GM21528 (cell line): ENCODE data around the gene USP9Y.

ENCODE experiments used
- ATAC-seq: cut with Tn5 transposase; IDR thresholded peaks from one replicate; pipeline ENCODE4 v1.9.1; 2021; ENCODE audit warnings: mild to moderate bottlenecking, moderate library complexity; ENCODE audit not compliant: unreplicated experiment, low FRiP score

Gene USP9Y

DNA sequence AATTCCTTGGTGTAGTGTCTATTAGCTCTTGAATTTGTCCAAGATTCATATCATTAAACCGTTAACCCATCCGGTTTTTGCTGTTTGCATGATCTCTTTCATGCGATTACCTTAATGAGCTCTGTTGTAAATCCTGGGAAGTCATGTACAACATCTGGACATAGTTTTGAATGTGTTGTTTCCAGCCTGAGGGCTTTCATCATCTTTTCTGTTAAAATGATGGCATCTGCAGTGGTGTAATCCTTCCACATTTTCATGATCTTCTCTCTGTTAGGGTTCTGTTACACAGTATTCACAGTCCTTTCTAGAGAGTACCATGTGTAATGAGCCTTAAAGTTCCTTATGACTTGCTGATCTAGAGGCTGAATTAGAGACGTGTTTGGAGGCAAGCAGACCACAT lies 64.9 kb downstream of the USP9Y start:
- no peak for ATAC-seq

DNA sequence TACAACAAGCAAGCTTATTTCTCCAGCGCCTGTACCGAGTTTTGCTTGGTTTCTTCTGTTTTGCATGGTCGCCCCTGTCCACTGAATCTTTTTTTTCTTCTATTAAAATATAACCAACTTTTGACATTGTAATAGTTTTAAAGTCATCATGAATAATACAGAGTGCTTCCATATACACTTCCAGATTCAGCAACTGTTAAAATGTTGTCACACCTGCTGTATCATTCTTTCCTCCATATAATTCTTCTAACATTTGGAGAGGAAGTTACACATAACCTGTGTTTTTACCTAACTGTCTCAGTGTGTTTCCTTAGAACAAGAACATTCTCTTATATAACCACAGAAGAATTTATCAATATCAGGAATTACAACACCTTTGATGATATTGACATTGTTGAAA lies 83.5 kb downstream of the USP9Y start:
- no peak for ATAC-seq

DNA sequence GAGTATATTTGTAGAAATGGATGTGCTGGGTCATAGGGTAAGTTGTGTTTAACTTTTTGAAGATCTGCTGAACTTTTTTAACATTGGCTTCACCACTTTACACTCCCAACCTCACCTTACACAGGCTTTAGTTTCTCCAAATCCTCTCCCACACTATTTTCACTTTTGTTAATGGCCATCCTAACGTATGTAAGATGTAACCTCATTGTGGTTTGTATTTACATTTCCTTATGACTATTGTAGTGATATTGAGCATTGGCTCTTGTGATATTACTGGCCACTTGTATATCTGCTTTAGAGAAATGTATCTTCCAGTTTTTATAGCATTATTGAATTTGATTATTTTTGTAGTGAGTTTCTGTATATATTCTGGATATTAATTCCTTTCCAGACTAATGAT lies 93.0 kb downstream of the USP9Y start:
- ATAC-seq = no peak

DNA sequence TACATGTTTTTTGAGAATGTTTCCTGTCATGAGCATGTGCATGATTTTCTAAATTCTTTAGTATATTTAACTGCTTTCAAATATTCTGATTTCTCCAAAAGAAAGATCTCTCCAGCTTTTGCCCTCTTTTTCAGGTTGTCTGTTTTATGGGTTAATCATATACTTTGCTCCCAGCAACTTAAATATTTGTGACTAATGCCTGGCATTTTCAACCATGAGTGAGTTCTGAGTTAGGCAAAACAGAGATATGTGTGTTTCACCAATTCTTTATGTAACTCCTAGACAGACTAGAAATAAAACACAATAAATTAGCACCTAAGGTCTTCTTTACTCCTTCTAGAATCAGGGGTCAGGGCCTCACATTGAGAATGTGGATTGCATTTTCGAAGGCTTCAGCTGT lies 107.0 kb downstream of the USP9Y start:
- no peak for ATAC-seq

DNA sequence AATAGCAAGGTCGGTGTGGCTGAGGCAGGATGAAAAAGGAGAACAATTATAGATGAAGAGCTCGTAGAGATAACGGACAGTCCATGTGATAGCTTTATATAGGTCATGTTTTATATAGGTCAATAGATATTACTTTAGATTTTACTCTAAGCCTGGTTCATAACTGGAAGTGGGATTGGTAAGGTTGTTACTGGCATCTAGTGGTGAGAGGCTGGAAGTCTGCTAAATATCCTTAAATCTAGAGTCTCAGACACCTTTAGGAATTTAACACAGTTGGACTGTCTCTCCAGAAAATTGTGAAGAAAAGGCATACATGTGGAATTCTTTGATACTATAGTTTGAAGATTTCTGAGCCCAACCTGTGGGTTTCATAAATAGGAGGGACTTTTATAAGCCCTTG lies 108.0 kb downstream of the USP9Y start:
- no peak for ATAC-seq

DNA sequence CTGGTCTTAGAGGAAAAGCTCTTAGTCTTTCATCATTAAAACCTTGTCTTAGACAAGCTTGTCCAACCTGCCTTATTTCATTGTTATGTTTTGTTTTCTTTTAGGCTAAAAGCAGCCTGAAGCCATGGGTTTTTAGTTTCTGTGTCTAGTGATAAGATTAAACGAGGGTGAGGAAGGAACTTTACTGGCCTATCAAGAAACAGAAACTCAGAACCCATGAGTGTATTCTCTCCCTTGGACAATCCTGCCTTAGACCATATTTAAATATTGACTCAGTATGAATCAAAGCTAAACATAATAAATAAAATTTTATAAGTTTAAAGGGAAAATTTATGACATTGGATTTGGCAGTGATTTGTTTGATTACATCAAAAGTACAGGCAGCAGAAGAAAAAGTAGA lies 122.4 kb downstream of the USP9Y start:
- no peak for ATAC-seq

DNA sequence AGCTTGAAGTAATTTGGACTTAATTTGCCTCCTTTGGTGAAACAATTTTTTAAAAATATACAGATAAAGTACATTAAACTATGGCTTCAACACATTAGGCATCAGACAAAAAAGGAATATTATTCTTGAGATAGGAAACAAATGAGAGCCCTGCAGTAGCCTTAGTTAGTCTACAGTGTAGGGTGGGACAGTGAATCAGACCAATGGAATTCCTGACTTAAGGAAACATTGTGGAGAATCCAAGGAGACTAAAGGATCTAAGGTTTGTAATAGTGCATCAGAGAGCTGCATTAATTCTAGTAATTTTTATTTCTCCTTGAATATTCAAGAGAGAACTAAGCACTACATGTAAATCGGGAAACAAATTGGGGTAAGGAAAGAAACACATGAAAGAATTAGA lies 125.8 kb downstream of the USP9Y start:
- no peak for ATAC-seq

DNA sequence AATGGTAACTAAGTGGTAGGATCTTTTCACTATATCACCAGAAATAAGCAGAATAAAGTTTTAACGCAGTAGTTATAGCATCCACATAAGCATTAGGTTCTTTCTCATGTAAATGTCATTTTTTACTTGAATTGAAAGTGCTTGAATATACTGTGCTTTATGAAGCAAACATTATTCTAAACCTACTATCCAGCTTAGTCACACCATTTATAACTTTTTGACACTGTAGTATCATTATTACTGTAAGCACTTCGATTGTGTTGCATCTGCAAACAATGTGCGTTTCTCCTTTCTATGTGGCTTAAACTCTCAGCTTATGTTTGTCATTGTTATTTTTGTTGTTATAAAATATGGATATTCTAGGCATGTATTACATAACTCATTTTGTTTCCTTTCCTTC lies 132.3 kb downstream of the USP9Y start:
- ATAC-seq = no peak

DNA sequence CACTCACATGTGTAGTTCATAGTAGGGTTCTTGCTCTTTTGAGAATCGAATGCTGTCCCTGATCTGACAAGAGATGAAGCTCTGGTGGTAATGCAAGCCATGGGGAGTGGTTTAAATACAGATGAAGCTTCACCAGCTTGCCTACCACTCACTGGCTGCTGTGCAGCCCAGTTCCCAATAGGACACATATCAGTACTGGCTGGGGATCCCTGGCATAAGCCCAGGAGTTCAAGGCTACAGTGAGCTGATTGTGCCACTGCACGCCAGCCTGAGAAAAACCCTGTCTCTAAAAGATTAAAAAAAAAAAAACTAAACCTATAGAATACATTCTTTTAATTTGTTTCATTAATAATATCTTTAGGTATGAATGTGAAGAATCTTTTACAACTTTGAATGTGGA lies 136.5 kb downstream of the USP9Y start:
- no peak for ATAC-seq

DNA sequence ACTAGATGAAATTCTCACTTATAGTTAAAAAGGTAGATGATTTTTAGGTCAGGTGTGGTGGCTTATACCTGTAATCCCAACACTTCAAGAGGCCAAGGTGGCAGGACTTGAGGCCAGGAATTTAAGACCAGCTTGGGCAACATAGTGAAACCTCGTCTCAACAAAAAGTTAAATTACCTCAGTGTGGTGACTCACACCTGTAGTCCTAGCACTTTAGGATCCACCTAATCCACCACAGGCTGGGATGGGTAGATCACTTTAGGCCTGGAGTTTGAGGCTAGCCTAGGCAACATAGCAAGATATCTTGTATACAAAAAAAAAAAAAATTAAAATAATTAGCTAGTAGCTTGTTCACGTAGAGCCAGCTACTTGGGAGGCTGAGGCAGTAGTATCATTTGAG lies 140.3 kb downstream of the USP9Y start:
- no peak for ATAC-seq

DNA sequence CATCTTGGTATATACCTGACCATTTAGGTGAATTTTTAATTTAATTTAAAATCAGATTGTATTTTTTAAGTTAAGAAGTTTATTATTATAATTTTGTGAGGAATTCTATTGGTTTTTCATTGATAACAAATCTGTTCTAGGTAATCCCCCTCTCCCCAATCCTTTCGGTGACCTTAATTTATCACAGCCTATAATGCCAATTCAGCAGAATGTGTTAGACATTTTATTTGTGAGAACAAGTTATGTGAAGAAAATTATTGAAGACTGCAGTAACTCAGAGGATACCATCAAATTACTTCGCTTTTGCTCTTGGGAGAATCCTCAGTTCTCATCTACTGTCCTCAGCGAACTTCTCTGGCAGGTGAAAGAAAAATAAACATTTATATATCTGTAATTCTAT lies 145.8 kb downstream of the USP9Y start:
- no peak for ATAC-seq

DNA sequence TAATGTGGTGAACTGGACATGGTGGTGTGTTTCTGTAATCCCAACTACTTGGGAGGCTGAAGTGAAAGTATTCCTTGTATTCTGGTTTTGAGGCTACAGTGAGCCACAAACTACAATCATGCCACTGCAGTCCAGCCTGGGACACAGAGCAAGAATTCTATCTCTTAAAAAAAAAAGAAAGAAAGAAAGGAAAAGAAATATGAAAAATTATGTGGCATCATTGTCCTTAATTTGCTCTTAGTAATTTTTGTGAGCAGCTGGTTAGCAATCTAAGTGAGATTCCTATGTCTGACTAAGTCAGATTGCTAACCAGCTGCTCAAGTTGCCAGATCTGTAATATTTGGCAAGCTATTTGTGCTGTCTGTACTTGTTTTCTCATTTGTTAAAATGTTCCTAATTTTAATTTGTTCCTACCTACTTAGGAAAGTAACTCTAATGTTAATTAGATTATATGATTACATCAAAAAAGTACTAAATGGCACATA lies 154.8 kb downstream of the USP9Y start:
- ATAC-seq = no peak

DNA sequence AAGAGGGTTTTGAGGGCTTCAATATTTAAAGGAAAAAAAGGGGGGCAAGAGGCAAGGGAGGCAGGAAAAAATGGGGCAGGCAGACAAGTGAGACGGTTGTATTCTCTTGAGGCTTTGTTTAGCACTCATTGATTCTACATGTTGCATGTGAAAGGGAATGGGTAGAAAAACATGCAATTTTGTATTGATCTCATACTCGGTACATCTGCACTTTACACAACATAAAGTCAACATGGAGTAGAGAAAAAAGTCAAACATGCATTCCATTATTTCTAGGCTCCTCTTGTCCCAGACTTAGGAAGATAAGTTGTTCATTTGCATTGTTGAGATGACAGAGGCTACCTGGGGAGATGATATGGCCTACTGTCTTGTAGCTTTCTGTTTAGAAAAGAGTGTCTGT lies 166.9 kb downstream of the USP9Y start:
- no peak for ATAC-seq

DNA sequence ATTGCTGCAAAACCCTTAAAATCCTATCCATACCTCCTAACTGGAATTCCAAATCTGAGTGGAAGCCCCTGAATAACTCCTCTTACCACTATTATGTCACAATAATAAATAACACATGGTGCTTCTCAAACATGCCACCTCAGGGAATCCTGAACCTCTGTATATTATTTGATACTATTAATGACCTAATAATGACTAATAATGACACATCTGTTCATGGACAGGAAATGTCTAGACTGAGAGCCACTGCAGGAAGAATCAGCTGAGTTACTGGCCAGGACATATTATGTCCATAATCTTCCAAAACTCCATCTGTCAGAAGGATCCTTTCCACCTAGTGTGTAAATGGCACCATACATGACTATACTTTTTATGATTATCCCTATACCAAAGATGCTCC lies 195.9 kb downstream of the USP9Y start:
- ATAC-seq = no peak

DNA sequence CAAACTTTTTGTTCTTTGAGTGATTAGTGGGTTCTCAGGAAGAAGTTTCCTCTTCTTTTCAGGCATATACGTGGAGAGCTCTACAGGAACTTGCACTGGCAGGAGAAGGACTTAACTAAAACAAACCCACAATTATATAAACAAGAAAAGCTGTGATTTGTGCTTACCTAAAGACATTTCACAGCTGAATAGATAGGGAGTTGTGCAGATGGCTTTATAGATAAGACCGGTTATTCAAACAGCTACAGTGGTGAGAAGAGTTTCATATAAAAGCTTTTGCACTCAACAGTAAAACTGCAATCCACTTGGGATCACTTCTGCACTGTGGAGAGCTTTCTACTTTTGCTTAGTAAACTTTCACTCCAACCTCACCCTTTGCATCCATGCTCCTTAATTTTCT lies 197.6 kb downstream of the USP9Y start:
- ATAC-seq = no peak

DNA sequence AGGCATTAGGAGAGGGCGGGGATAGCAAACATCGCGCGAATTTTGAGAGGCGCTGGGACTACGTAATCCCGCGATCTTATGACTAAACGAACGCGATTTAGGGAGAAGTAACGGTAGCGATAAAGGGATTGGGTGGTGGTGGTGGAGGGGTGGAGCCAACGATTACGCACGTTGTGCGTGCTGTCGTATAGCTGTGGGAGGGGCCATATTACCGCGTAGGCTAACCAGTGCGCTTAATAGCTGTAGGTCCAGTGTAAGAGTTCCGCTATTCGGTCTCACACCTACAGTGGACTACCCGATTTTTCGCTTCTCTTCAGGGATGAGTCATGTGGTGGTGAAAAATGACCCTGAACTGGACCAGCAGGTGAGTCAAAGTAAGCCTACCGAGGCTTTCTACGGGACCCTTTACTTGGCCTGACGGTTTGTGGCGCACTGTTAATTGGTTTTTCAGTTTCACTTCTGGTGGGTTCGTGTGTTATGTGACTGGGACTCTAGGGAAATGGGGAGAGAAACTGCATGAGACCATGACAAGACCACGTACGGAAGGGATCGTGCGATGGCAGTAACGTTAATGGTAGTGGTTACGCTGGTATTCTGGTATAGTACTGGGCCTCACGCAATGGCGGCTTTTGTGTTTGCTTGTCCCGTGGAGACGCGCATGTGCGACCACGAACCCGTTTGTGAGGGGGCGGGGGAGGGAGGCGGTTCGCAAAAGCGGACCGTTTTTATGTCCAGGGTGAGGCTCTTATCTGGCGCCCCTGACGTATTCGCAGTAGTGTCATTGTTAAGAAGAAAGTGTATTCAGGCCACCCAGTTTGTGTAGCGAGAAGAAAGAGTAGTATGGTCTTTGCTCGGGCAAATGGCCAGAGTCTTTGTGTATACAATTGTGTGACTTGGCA lies 203.8 kb downstream of the USP9Y start, which contains the start of gene DDX3Y:
Gene DDX3Y (plus strand): TSS at position 251 of the 899 bp plus-strand sequence. CDS start 69 bp downstream, at position 320.
- ATAC-seq = peak; percentile 93

DNA sequence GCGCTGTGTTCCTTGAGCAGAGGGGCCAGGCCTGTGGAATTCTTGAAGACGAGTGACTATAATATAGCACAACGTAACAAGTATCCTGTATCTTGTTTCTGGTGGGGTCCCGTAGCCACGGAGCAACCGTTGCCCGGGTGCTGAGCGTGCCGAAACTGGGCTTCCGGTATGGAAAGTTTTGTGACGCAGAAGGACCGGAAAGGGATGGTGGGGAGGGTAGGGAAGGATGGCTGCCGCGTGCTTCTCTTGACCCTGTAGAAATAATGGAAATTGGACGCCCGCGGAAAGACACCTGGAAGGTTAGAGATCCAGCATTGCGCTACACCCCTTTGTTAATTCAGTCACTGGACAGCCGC lies 204.5 kb downstream of the USP9Y start:
- ATAC-seq = peak; percentile 55

DNA sequence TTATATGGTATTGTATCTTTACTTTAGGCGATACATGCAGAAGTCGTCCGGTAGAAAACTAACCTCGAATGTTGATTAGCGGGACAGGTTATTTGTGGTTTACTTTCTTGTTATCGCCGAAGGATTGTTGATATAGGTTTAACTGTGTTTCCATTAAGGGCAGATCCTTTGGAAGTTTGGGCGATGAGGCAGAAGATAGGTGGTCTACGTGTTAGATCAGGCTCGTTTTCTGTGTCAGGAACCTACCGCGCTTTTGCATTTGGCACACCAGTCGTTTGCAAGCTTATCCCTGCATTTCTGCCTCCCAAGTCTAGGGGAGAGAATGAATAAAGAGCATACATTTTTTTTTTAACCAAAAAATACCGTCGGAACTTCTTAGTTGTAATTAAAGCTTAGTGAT lies 204.9 kb downstream of the USP9Y start:
- ATAC-seq = no peak
